DOHH2 (cell line): ENCODE measurements around the gene SMG5.

Source experiments
- H3F3A ChIP-seq: fragments of 200-600 bp; sonication (generic), shearing (Covaris generic); 2 replicates; pipeline ENCODE4 v1.6.0; 2016; ENCODE audit warnings: antibody characterized with exemption, mild to moderate bottlenecking; ENCODE audit not compliant: control insufficient read depth, insufficient read depth
- H3K27ac ChIP-seq: fragments of 200-600 bp; sonication (generic); 2 replicates; pipeline ENCODE4 v1.5.1; 2014; ENCODE audit warnings: low read depth, mild to moderate bottlenecking, low read length, moderate library complexity
- H3K27me3 ChIP-seq: fragments of 200-600 bp; sonication (generic); 2 replicates; pipeline ENCODE4 v1.6.1; 2014; ENCODE audit warnings: mild to moderate bottlenecking, low read length, mixed read lengths; ENCODE audit not compliant: control insufficient read depth
- H3K36me3 ChIP-seq: fragments of 200-600 bp; sonication (generic); 2 replicates; pipeline ENCODE4 v1.6.1; 2014; ENCODE audit warnings: mild to moderate bottlenecking, low read length, moderate library complexity, mixed read lengths; ENCODE audit not compliant: control insufficient read depth
- H3K4me1 ChIP-seq: fragments of 200-600 bp; sonication (generic); 2 replicates; pipeline ENCODE4 v1.6.1; 2014; ENCODE audit warnings: mild to moderate bottlenecking, low read length, mixed read lengths; ENCODE audit not compliant: control insufficient read depth
- H3K4me2 ChIP-seq: fragments of 200-600 bp; sonication (generic); 2 replicates; pipeline ENCODE4 v1.6.0; 2014; ENCODE audit warnings: mild to moderate bottlenecking, low read length, moderate library complexity
- H3K4me3 ChIP-seq: fragments of 200-600 bp; sonication (generic); 2 replicates; pipeline ENCODE4 v1.5.1; 2014; ENCODE audit warnings: mild to moderate bottlenecking, low read length, mixed read lengths
- H3K79me2 ChIP-seq: fragments of 200-600 bp; sonication (generic); 2 replicates; pipeline ENCODE4 v1.6.1; 2014; ENCODE audit warnings: mild to moderate bottlenecking, low read length, mixed read lengths; ENCODE audit not compliant: control insufficient read depth
- H3K9me2 ChIP-seq: fragments of 200-600 bp; sonication (generic); replicated peaks from 2 replicates; pipeline ENCODE4 v1.6.1; 2014; ENCODE audit warnings: mild to moderate bottlenecking, low read length, mixed read lengths; ENCODE audit not compliant: control insufficient read depth
- H3K9me3 ChIP-seq: fragments of 200-600 bp; sonication (generic); 2 replicates; pipeline ENCODE4 v1.6.1; 2014; ENCODE audit warnings: antibody characterized with exemption, low read length, mixed read lengths; ENCODE audit not compliant: control insufficient read depth, insufficient read depth
- H4K20me1 ChIP-seq: fragments of 200-600 bp; sonication (generic); 2 replicates; pipeline ENCODE4 v1.6.0; 2014; ENCODE audit warnings: low read depth, mild to moderate bottlenecking, antibody characterized with exemption, low read length, moderate library complexity; ENCODE audit not compliant: control insufficient read depth, insufficient read depth
- EZH2phosphoT487 ChIP-seq: fragments of 200-600 bp; sonication (generic); IDR thresholded peaks from 2 replicates; pipeline ENCODE4 v1.6.1; 2017; ENCODE audit warnings: borderline replicate concordance, mild to moderate bottlenecking, antibody characterized with exemption, low read length, moderate library complexity, mixed read lengths
- TF ChIP-seq, protein P1 (sequence below): fragments of 200-600 bp; sonication (generic); IDR thresholded peaks from one replicate; pipeline ENCODE4 v1.5.1; 2014; ENCODE audit warnings: antibody characterized with exemption, mild to moderate bottlenecking, low read depth, low read length; ENCODE audit not compliant: poor library complexity, severe bottlenecking

Gene SMG5

DNA sequence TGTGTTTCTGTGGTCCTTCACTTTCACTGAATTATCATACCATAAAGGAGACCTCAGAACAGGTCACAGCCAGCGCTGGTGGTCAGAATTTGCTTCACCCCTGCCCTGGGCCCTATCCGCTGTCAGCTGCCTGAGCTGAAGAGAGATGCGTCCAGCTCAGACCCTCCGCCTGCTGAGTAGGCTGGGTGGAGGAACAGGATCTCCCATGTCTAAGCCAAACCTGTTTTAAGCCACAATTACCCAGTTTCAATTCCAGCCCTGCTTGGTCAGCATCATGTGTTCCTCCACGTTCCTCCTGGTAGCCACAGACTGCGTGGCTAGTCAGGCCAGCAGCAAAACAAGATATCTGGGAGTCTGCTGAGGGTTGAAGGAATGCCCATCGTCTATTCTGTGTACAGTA, 54.1 kb downstream of the SMG5 start:
- H3K9me2 ChIP-seq = no peaks in the 10 kb centered on the region
- no peak overlapping the region for H3K4me3 ChIP-seq
- peaks cover 8% of the 10 kb centered on the region for H3K4me1 ChIP-seq
- H3K79me2 ChIP-seq = no peaks in the 10 kb centered on the region
- peaks cover 2% of the 10 kb centered on the region; the same call in 1 of the 2 replicates for H3F3A ChIP-seq
- H4K20me1 ChIP-seq = no peaks in the 10 kb centered on the region
- no peak for TF ChIP-seq EZH2phosphoT487
- TF ChIP-seq, protein P1, sequence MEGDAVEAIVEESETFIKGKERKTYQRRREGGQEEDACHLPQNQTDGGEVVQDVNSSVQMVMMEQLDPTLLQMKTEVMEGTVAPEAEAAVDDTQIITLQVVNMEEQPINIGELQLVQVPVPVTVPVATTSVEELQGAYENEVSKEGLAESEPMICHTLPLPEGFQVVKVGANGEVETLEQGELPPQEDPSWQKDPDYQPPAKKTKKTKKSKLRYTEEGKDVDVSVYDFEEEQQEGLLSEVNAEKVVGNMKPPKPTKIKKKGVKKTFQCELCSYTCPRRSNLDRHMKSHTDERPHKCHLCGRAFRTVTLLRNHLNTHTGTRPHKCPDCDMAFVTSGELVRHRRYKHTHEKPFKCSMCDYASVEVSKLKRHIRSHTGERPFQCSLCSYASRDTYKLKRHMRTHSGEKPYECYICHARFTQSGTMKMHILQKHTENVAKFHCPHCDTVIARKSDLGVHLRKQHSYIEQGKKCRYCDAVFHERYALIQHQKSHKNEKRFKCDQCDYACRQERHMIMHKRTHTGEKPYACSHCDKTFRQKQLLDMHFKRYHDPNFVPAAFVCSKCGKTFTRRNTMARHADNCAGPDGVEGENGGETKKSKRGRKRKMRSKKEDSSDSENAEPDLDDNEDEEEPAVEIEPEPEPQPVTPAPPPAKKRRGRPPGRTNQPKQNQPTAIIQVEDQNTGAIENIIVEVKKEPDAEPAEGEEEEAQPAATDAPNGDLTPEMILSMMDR = no peak
- H3K27ac ChIP-seq = no peak overlapping the region
- no peaks in the 10 kb centered on the region for H3K9me3 ChIP-seq
- H3K36me3 ChIP-seq = peaks cover 25% of the 10 kb centered on the region
- H3K4me2 ChIP-seq = no peak overlapping the region
- H3K27me3 ChIP-seq = no peaks in the 10 kb centered on the region

DNA sequence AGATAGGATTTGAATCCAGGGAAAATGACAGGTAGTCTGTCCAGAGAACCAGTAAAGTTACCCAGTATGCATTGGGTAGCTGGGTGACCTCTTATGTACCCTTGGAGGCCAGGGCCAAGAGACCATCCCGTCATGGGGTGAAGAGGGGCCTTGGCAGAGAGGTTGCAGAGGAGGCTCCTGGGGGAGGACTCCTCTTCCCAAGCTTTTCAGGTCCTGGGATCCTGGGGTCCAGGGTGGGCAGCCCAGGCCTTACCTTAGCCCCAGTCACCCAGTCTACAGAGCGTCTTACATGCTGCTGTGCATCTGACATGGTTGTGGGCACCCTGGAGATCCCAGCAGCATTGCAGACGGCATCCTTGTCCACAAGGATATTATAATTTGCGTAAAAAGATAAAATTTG, 55.8 kb downstream of the SMG5 start:
- TF ChIP-seq, protein P1 = no peak
- no peak for TF ChIP-seq EZH2phosphoT487
- no peaks in the 10 kb centered on the region for H3K79me2 ChIP-seq
- peaks cover 2% of the 10 kb centered on the region; the same call in 1 of the 2 replicates for H3F3A ChIP-seq
- no peaks in the 10 kb centered on the region for H4K20me1 ChIP-seq
- no peak overlapping the region for H3K4me3 ChIP-seq
- H3K9me2 ChIP-seq = no peaks in the 10 kb centered on the region
- H3K27ac ChIP-seq = no peak overlapping the region
- H3K9me3 ChIP-seq = no peaks in the 10 kb centered on the region
- no peaks in the 10 kb centered on the region for H3K27me3 ChIP-seq
- peaks cover 34% of the 10 kb centered on the region for H3K36me3 ChIP-seq
- peaks cover 8% of the 10 kb centered on the region for H3K4me1 ChIP-seq
- H3K4me2 ChIP-seq = no peak overlapping the region

DNA sequence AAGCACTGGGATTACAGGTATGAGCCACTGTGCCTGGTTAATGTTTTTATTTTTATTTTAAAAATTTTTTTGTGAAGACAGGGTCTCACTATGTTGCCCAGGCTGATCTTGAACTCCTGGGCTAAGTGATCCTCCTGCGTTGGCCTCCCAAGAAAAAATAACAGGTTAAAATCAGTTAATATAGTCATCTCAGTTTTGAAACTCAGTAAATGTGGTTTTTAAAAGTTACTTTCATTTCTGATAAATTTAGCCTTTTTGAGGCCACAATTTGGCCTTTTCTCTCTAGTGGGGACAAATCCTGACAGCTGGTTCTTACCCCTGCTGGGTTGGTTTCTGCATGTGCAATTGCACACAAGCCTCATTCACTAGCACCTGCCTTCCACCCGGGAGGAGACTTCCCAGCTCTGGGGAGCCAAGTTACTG, 56.5 kb downstream of the SMG5 start:
- no peaks in the 10 kb centered on the region for H3K27me3 ChIP-seq
- no peaks in the 10 kb centered on the region for H3K9me2 ChIP-seq
- peaks cover 41% of the 10 kb centered on the region for H3K36me3 ChIP-seq
- H3K4me2 ChIP-seq = no peak overlapping the region
- H3K27ac ChIP-seq = no peak overlapping the region
- TF ChIP-seq, protein P1 = no peak
- no peak for TF ChIP-seq EZH2phosphoT487
- no peaks in the 10 kb centered on the region for H4K20me1 ChIP-seq
- H3K9me3 ChIP-seq = no peaks in the 10 kb centered on the region
- H3K4me1 ChIP-seq = peaks cover 8% of the 10 kb centered on the region
- H3K4me3 ChIP-seq = no peak overlapping the region
- H3K79me2 ChIP-seq = no peaks in the 10 kb centered on the region
- H3F3A ChIP-seq = peaks cover 2% of the 10 kb centered on the region; the same call in 1 of the 2 replicates

DNA sequence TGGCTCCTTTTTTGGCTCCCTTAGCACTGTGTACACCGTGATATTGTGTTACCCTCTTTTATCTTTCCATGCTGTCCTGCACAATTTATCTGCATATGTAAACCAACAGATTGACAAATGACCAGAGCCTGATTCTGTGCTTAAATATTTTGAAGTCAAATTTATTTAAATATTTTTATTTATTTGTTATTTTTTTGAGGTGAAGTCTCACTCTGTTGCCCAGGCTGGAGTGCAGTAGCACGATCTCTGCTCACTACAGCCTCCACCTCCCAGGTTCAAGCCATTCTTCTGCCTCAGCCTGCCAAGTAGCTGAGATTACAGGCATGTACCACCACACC, 57.0 kb downstream of the SMG5 start:
- H3F3A ChIP-seq = peaks cover 2% of the 10 kb centered on the region; the same call in 1 of the 2 replicates
- H3K27me3 ChIP-seq = no peaks in the 10 kb centered on the region
- peaks cover 8% of the 10 kb centered on the region for H3K4me1 ChIP-seq
- no peak overlapping the region for H3K4me2 ChIP-seq
- H3K27ac ChIP-seq = no peak overlapping the region
- no peak overlapping the region for H3K4me3 ChIP-seq
- H3K79me2 ChIP-seq = no peaks in the 10 kb centered on the region; the same call in 1 of the 2 replicates
- TF ChIP-seq, protein P1 = no peak
- no peak for TF ChIP-seq EZH2phosphoT487
- H3K9me2 ChIP-seq = no peaks in the 10 kb centered on the region
- H3K9me3 ChIP-seq = no peaks in the 10 kb centered on the region
- H4K20me1 ChIP-seq = no peaks in the 10 kb centered on the region
- peaks cover 44% of the 10 kb centered on the region for H3K36me3 ChIP-seq
